HepG2 (cell line): Measurements from ENCODE around the gene ADORA3. TPM values are rescaled to one million over a fixed set of nuclear protein-coding genes. Genes with fewer than 3 reads are reported as not detected.
A peak's percentile ranks its signal among the peaks of the same experiment; 100 is the strongest.

Source experiments
- DMTF1 ChIP-seq: sonication (generic); formaldehyde crosslinking; IDR thresholded peaks from 2 replicates; pipeline ENCODE4 v1.4.0; 2020; ENCODE audit warnings: mild to moderate bottlenecking, missing genetic modification reagents
- TFE3 ChIP-seq: IDR thresholded peaks from 2 replicates; pipeline ENCODE4 v1.6.1; 2016
- ZNF790 ChIP-seq: sonication (generic); formaldehyde crosslinking; IDR thresholded peaks from 2 replicates; pipeline ENCODE4 v1.8.0; 2022; ENCODE audit warnings: missing genetic modification reagents, mild to moderate bottlenecking, borderline replicate concordance
- polyA plus RNA-seq, 8 experiments: library from polyadenylated mRNA; depleted of rRNA in 3 of 8; stranded (reverse) in 7 of 8; unstranded in 1 of 8; fragments of >200 nt; fragmentation: Illumina TruSeq in 4 of 8; extraction: Trizol in 4 of 8; gene quantifications; 2 replicates each; pipeline versions ENCODE4 v1.2.1 to v1.2.3, GENCODE V29; 2011 to 2016; ENCODE audit warnings: low read depth in 4 of 8, missing spikeins in 1 of 8, mixed read lengths in 1 of 8; ENCODE audit not compliant: insufficient read depth in 1 of 8
- total RNA-seq, 5 experiments: library from RNA; depleted of rRNA; stranded (reverse); fragments of >200 nt; fragmentation: Illumina TruSeq; extraction: Trizol; gene quantifications; 2 replicates each; pipeline ENCODE4 v1.2.3, GENCODE V29; 2016; ENCODE audit warnings: low read depth in 1 of 5
- TF ChIP-seq, protein P1 (sequence below): sonication (generic); formaldehyde crosslinking; IDR thresholded peaks from 2 replicates; pipeline ENCODE4 v1.5.1; 2020; ENCODE audit warnings: mild to moderate bottlenecking, missing genetic modification reagents, borderline replicate concordance
- TF ChIP-seq, protein P2 (sequence below): sonication (generic); formaldehyde crosslinking; IDR thresholded peaks from 2 replicates; pipeline ENCODE4 v1.9.0; 2022; ENCODE audit warnings: low read depth, missing genetic modification reagents
- TF ChIP-seq, protein P3 (sequence below): sonication (generic); formaldehyde crosslinking; IDR thresholded peaks from 2 replicates; pipeline ENCODE4 v1.8.1; 2023; ENCODE audit warnings: mild to moderate bottlenecking, moderate library complexity, missing genetic modification reagents

The ADORA3 gene
- total and polyA plus RNA-seq, 2 of the 13 experiments (the other 11 are each of a cell fraction or from before 2014, with no cell fraction given) = not detected

DNA sequence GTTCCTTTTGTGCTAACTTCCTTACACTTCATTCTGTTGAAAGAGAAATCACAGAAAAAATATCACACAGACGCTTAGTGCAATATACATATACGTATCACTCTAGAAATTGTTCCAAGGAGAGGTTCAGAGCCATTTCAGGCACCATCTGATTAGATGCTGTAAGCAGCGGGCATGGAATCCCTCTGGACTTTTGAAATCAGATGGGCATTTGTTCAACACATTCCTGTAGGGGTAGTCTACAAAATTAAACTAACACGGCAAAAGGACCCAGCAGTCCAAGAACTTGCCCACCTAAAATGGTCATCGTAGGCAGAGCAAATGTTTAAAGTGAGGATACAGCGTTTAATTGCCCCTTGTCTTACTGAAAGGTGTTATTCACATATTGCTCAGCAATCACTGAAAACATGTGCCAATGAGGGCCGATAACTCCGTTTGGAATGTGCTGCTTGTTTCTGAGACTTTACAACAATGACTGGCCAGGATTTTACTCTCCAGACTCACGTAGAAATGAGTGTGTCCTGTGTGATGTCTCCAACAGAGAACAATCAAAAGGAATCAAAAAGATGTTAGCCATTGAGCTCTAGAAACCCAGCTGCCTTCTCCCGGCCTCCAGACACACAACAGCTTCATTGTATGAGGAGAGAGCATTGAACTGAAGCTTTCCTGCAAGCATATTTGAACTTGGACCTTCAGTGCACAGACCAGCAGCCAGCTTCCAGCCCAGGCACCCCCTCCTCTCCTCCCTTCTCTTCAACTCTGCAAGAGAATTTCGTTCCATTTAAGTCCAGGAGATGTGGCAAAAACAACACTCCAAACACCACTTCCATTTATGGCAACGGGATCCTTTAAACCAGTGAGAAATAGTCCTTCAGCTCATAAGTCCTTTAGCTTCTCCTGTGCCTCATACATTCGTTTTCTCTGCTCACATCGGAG lies 32.1 kb upstream of the ADORA3 start (continued):
- TF ChIP-seq, protein P1, sequence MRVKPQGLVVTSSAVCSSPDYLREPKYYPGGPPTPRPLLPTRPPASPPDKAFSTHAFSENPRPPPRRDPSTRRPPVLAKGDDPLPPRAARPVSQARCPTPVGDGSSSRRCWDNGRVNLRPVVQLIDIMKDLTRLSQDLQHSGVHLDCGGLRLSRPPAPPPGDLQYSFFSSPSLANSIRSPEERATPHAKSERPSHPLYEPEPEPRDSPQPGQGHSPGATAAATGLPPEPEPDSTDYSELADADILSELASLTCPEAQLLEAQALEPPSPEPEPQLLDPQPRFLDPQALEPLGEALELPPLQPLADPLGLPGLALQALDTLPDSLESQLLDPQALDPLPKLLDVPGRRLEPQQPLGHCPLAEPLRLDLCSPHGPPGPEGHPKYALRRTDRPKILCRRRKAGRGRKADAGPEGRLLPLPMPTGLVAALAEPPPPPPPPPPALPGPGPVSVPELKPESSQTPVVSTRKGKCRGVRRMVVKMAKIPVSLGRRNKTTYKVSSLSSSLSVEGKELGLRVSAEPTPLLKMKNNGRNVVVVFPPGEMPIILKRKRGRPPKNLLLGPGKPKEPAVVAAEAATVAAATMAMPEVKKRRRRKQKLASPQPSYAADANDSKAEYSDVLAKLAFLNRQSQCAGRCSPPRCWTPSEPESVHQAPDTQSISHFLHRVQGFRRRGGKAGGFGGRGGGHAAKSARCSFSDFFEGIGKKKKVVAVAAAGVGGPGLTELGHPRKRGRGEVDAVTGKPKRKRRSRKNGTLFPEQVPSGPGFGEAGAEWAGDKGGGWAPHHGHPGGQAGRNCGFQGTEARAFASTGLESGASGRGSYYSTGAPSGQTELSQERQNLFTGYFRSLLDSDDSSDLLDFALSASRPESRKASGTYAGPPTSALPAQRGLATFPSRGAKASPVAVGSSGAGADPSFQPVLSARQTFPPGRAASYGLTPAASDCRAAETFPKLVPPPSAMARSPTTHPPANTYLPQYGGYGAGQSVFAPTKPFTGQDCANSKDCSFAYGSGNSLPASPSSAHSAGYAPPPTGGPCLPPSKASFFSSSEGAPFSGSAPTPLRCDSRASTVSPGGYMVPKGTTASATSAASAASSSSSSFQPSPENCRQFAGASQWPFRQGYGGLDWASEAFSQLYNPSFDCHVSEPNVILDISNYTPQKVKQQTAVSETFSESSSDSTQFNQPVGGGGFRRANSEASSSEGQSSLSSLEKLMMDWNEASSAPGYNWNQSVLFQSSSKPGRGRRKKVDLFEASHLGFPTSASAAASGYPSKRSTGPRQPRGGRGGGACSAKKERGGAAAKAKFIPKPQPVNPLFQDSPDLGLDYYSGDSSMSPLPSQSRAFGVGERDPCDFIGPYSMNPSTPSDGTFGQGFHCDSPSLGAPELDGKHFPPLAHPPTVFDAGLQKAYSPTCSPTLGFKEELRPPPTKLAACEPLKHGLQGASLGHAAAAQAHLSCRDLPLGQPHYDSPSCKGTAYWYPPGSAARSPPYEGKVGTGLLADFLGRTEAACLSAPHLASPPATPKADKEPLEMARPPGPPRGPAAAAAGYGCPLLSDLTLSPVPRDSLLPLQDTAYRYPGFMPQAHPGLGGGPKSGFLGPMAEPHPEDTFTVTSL (CRISPR knock-in tag) = peak; percentile 84; the same call in 1 of the 2 replicates
- TF ChIP-seq, protein P2, sequence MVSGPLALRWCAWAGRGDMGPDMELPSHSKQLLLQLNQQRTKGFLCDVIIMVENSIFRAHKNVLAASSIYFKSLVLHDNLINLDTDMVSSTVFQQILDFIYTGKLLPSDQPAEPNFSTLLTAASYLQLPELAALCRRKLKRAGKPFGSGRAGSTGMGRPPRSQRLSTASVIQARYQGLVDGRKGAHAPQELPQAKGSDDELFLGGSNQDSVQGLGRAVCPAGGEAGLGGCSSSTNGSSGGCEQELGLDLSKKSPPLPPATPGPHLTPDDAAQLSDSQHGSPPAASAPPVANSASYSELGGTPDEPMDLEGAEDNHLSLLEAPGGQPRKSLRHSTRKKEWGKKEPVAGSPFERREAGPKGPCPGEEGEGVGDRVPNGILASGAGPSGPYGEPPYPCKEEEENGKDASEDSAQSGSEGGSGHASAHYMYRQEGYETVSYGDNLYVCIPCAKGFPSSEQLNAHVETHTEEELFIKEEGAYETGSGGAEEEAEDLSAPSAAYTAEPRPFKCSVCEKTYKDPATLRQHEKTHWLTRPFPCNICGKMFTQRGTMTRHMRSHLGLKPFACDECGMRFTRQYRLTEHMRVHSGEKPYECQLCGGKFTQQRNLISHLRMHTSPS = no peak
- TF ChIP-seq TFE3 (CRISPR knock-in tag) (no peak), ZNF790 (CRISPR knock-in tag) (no peak), DMTF1 (no peak)
- TF ChIP-seq, protein P3, sequence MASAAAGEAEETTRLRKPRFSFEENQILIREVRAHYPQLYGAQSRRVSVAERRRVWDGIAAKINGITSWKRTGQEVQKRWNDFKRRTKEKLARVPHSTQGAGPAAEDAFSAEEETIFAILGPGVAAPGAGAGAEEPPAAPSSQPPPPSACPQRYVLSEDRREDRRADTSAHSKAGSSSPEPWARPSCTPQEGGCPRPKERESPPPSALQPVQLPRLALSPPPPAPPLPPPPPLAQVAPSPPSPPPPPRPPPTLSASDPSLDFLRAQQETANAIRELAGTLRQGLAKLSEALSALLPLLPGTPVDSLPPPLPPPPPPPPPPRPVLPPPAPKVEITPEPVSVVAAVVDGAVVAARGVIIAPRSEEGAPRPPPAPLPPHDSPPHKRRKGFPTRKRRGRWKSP (CRISPR knock-in tag) = no peak
